Measurements from ENCODE around the gene CFAP43.
A peak's percentile ranks its signal among the peaks of the same experiment; 100 is the strongest.
"Not testable (repeated sequence)": the region's sequence is repeated elsewhere in the genome, so short reads cannot be mapped to it uniquely, and the experiment has no call there.

CFAP43 gene

DNA sequence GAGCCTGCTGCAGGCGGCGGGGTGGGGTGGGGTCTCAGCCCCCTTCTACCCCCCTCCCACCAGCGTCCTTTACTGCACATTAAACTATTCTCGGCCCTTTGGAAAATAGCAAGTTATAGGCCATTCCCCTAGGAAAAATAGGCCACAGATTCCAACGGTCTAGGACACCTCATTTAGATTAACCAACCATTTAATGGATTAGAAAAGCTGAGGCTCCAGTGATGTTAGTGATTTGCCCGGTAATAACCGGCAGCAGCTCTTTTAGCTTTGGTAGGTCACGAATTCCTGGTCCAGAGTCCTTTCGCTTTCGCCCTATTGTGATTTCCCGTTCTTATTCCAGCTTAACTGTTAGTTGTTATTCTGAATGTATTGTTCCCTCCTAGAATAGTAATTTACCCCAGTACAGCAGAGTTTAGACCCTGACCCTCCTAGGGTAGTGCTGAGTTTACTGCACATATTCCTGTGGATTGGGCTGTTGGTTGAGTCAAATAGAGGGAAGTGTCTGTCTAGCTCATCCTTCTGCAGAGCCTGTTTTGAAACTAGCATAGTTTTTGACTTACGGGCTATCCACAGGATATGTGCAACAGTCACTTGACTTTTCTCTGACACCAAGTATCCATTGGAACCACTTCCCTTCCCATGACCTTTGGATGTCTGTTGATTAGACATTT is 23.3 kb upstream of the CFAP43 start:
- peak in 1 of 2 donors; percentile 13 for DNase-seq

DNA sequence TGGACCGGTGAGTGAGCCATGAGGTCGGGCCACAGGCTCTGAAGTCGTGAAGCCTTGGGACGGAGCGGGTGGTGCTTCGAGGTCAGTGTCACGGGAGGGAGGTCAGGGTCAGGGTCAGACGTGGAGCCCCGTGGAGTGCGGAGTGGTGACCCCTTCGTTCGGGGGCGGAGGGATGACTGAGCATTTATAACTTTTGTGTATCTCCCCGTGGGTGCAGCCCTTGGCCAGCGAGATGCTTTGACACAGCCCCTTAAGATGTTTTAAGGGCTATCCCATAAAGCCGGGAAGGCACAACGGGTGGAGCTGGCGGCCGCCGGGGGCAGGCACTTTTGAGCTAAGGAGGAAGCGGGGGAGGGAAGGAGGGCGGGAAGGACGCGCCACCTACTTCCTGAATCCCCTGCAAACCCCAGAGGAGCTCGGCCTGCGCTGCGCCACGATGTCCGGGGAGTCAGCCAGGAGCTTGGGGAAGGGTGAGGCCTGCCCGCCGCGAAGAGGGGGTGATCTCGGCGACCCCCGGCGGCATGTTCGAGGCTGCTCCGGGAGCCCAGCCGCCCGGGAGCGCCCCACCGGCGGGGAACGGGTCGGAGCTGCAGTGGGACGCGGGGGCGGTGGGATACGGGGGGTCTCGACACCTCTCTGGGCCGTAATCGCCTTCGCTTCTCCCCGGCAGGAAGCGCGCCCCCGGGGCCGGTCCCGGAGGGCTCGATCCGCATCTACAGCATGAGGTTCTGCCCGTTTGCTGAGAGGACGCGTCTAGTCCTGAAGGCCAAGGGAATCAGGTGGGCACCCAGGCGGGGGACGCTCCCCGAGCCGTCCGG is 22.5 kb upstream of the CFAP43 start, which contains the start of gene GSTO1:
GSTO1 (plus strand) TSS at position 400 of the 818 bp plus-strand sequence; CDS start at position 437, 37 bp downstream.
- peak; percentile 43 to 75 for DNase-seq

- no peak for DNase-seq
Observed at GRCh38 chr10:104253606-104254410, 21.6 kb upstream of the CFAP43 start.

DNA sequence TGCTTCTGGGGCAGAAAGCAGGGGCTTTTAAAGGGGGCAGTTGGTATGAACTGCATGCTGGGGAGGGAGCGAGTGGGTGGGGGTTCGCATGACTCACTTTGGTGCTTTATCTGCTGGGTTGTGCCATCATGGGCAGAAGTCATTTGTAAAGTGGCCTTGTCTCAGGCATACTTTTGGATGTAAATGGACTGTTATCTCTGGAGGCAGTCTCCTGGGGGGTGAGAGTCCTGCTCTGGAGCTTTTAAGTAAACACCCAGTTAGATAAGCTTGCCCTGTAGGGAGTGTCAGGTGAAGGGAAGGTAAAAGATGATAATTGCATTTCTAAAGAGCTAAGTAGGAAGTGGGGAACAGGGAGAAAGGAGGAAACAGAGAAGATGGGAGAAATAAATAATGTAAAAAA is 20.9 kb upstream of the CFAP43 start:
- DNase-seq, result no peak

DNA sequence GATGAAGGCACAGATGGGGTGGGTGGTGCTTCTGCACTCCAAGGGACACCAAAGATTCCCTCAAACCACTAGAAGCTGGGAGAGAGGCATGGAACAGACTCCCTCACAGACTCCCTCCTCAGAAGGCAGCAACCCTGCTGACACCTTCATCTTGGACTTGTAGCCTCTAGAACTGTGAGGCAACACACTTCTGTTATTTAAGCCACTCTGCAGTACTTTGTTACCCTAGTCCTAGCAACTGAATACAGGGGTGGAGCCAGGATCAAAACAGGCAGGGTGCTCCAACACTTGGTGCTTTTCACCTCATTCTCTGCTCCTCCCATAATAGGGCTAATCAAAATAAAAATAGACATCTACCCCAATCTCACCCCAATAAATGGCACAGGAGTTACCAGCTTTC is 20.2 kb upstream of the CFAP43 start:
- DNase-seq, result no peak

- no peak for DNase-seq
Observed at GRCh38 chr10:104251443-104251842, 19.3 kb upstream of the CFAP43 start.

GRCh38 chr10:104250371-104250770 is 18.2 kb upstream of the CFAP43 start:
- DNase-seq, result no peak

GRCh38 chr10:104248931-104249330 is 16.8 kb upstream of the CFAP43 start:
- not testable (repeated sequence) for DNase-seq

GRCh38 chr10:104247513-104248146 is 15.5 kb upstream of the CFAP43 start:
- no peak for DNase-seq

- DNase-seq, result peak; percentile 12 to 73
Observed at GRCh38 chr10:104246976-104247375, 14.8 kb upstream of the CFAP43 start.

- no peak for DNase-seq
Observed at GRCh38 chr10:104245066-104245632, 13.0 kb upstream of the CFAP43 start.

DNA sequence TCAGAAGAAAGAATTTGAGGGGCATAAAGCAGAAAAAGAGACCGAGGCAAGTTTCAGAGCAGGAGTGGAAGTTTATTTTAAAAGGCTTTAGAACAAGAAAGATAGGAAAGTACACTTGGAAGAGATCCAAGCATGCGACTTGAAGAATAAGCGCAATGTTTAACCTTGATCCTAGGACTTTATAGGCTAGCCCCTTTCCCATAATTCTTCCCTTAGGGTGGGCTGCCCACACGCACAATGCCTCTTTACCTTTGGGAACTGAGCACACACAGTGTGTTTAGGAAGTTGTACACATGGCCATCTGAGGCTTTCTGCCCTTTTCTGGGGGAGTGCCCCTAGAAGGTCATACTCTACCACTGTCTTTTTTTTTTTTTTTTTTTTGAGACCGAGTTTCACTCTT is 11.3 kb upstream of the CFAP43 start:
- DNase-seq, result no peak

GRCh38 chr10:104243009-104243408 is 10.8 kb upstream of the CFAP43 start:
- not testable (repeated sequence) for DNase-seq

DNA sequence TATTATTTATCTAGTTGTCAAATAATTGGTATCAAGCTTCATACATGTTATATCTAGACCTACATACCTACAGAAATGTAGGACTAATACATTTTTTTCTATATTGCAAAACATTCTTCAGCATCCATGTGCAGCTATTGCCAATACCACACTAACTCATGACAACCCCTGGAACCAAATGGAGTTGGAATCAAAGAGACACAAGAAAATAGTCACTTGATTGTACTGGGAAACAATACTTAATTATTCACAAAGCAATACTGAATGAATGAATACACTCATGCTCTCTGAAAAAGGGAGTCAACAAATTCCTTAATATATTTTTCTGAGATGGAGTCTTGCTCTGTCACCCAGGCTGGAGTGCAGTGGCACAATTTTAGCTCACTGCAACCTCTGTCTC is 10.4 kb upstream of the CFAP43 start:
- no peak for DNase-seq

- DNase-seq, result no peak
Observed at GRCh38 chr10:104240078-104240477, 7.9 kb upstream of the CFAP43 start.

DNA sequence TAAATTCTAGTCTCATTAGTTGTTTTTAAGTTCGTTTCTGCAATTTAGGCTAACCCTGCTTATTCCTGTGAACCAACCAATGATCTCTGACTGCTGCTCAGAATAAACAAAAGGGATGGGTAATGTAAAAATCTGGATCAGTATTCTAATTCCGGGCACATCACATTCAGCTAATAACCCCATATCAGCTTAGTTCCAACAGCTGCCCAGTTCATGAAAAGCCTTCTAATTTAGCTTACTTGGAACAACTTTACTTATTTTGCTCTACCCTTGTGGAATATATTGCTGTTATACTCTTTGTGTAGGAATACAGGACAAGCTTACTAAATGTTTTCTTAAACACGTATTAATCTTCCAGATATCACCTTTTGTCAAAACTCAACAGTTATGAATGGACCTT is 3.6 kb upstream of the CFAP43 start:
- no peak for DNase-seq

DNA sequence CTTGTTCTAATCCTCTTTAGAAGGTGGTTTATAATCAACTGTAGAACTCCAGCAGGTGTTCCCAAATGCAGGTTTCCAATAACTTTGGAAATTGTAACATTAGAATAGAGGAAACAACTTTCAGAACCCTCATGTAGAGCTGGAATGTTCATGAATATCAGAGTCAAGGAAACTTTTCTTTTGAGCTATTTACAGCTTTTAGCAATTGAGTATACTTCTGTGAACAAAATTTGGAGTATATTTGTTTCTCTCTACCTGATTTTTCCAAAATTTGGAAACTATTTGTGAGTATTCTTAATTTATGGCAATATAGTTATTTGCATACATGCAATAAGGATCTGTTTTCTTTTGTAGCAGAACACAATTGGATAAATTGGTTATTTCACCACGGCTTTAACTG is 2.8 kb upstream of the CFAP43 start:
- DNase-seq, result no peak

GRCh38 chr10:104233817-104234216 is 1.7 kb upstream of the CFAP43 start:
- no peak for DNase-seq

DNA sequence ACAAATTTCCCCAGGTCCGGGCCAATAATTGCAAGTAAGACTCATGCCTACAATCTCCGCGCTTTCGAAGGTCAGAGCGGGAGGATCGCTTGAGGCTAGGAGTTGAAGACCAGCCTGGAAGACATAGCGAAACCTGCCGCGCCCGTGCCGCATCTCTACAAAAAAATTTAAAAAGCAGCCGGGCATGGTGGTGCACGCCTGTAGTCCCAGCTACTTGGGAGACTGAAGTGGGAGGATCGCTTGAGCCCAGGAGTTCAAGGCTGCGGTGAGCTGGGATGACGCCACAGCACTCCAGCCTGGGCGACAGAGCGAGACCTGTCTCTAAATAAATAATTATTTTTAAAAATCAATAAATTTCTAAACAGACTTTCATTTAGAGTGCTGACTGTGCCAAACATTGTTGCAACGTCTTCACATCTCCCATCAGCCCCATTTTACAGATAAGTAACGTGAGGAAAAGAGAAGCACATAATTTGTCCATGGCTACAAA is 494 bp upstream of the CFAP43 start:
- DNase-seq, result no peak

GRCh38 chr10:104230490-104230889 is 1.7 kb downstream of the CFAP43 start:
- DNase-seq, result no peak

DNA sequence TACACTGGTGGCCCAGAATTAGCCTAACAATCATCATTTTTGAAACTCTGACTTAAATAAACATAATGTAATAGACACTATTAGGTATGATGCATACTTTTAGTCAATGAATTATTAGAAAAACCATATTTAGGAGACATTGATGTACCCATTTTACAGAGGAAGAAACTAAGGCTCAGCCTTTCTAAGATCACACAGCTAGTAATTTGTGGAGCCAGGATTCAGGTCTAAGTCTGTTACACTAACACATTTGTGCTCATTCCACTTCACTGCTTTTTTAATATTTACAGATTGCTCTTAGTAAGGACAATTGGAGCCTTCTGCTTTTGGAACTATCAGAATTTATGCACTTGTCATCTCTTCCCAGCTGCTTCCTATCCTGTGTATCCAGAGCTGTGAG is 8.9 kb downstream of the CFAP43 start:
- DNase-seq, result no peak

DNA sequence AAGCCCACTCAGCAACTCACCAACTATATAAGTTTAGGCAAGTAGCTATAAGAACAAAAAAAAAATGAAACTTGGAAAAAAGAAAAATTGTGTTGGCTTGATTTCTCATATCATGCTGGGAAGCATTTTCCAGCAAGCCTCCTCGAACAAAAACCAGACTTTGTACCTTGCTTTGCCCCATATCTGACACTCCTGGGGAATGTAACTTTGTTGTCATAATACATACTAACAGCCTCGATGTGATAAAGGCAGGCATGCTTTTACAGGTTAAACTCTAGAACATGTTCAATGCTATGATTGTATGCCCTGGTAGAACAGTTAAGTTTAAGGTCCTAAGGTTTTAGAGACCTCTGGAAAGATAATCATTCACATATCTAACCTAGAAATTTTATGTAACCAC is 11.6 kb downstream of the CFAP43 start:
- no peak for DNase-seq

Measured in CD4-positive, alpha-beta T cell treated with Interleukin-1 beta for 1 hour (primary cell).